Caco-2 (cell line): ENCODE results near the gene SNCB. TPM values are rescaled to one million over a fixed set of nuclear protein-coding genes. Genes with fewer than 3 reads are reported as not detected.

ENCODE experiments used
- BruUV-seq: library from RNA; stranded (reverse); fragments of 400-500 nt; replicated peaks from 2 replicates; lab custom pipeline; 2021; lab: Mats Ljungman, UMichigan
- CTCF ChIA-PET: fragments of 300-600 bp; sonication (Branson Sonifier 250); formaldehyde crosslinking; loops from one replicate; lab custom pipeline; 2022; ENCODE audit warnings: antibody characterized with exemption; lab: Charles Lee
- POLR2A ChIA-PET: fragments of 300-600 bp; sonication (Branson Sonifier 250); formaldehyde crosslinking; loops from one replicate; lab custom pipeline; 2022; ENCODE audit warnings: antibody characterized with exemption; lab: Charles Lee
- DNase-seq, 2 experiments: peaks; one replicate each; pipeline versions ENCODE4 v3.0.0 to v3.0.0-alpha.2; 2020 to 2022
- H3K27me3 ChIP-seq: replicated peaks from 2 replicates; pipeline ENCODE4 v1.6.0; 2011; ENCODE audit warnings: low read length; ENCODE audit not compliant: control insufficient read depth, insufficient read depth
- H3K36me3 ChIP-seq: 2 replicates; pipeline ENCODE4 v1.5.1; 2011; ENCODE audit warnings: low read length; ENCODE audit not compliant: control insufficient read depth, insufficient read depth
- H3K4me1 ChIP-seq: fragments of 250-450 bp; sonication (Bioruptor Pico); 2 replicates; pipeline ENCODE4 v1.5.1; 2020; ENCODE audit warnings: mild to moderate bottlenecking
- H3K4me3 ChIP-seq: 2 replicates; pipeline ENCODE4 v1.5.1; 2011; ENCODE audit warnings: low read depth, mild to moderate bottlenecking, control low read depth, low read length
- H3K9me3 ChIP-seq: fragments of 250-450 bp; sonication (Bioruptor Pico); 2 replicates; pipeline ENCODE4 v1.5.1; 2020; ENCODE audit warnings: mild to moderate bottlenecking, moderate library complexity
- H3K27ac Mint-ChIP-seq: one replicate; pipeline ENCODE4 v1.8.0; 2022; ENCODE audit warnings: mixed read lengths; ENCODE audit not compliant: unreplicated experiment
- H3K27me3 Mint-ChIP-seq: one replicate; pipeline ENCODE4 v1.8.0; 2022; ENCODE audit warnings: mixed read lengths; ENCODE audit not compliant: insufficient read depth, unreplicated experiment
- H3K36me3 Mint-ChIP-seq: one replicate; pipeline ENCODE4 v1.8.0; 2022; ENCODE audit warnings: mild to moderate bottlenecking, mixed read lengths; ENCODE audit not compliant: insufficient read depth, unreplicated experiment
- H3K4me1 Mint-ChIP-seq: one replicate; pipeline ENCODE4 v1.8.0; 2022; ENCODE audit warnings: low read depth, mixed read lengths; ENCODE audit not compliant: unreplicated experiment
- H3K4me3 Mint-ChIP-seq: one replicate; pipeline ENCODE4 v1.8.0; 2022; ENCODE audit warnings: mild to moderate bottlenecking, moderate library complexity, mixed read lengths; ENCODE audit not compliant: unreplicated experiment
- H3K9me3 Mint-ChIP-seq: one replicate; pipeline ENCODE4 v1.8.0; 2022; ENCODE audit warnings: mixed read lengths; ENCODE audit not compliant: unreplicated experiment
- CTCF ChIP-seq, 2 experiments: fragments of 200-600 bp in 1 of 2; IDR thresholded peaks; 1 replicate in 1 of 2; 2 replicates in 1 of 2; pipeline versions ENCODE4 v1.5.1 to v1.8.0; 2011 to 2022; ENCODE audit warnings: antibody characterized with exemption in 1 of 2, control low read depth in 1 of 2, inconsistent platforms in 1 of 2, low read depth in 1 of 2, low read length in 1 of 2, mild to moderate bottlenecking in 1 of 2, moderate library complexity in 1 of 2; ENCODE audit not compliant: insufficient read depth in 1 of 2, severe bottlenecking in 1 of 2, unreplicated experiment in 1 of 2
- intact Hi-C: fragments of 100-400 bp; cut with micrococcal nuclease; formaldehyde crosslinking; loops from one replicate; pipeline ENCODE4 v1.10.0; 2022; ENCODE audit not compliant: unreplicated experiment
- total RNA-seq: library from RNA; stranded (reverse); gene quantifications from 2 replicates; pipeline ENCODE4 v1.2.3, GENCODE V29; 2022

SNCB gene
- total RNA-seq, 1 experiment from 2014 or later = not detected

GRCh38 chr5:176656467-176656990, 26.2 kb upstream of the SNCB start:
- Mint-ChIP-seq H3K36me3 (no peaks in the 10 kb centered on the region), H3K4me3 (no peak overlapping the region), H3K9me3 (no peaks in the 10 kb centered on the region), H3K27ac (no peak overlapping the region), H3K4me1 (no peaks in the 10 kb centered on the region), H3K27me3 (no peaks in the 10 kb centered on the region)
- POLR2A ChIA-PET = interaction anchor here (0.6 kb wide), 1 partner anchor 9 kb away, joined by 3 read pairs; the partner anchor contains the start of gene TSPAN17
- CTCF ChIA-PET = interaction anchor here (0.8 to 1.6 kb wide), 2 partner anchors 13 to 21 kb away, joined by 3 to 7 read pairs; no protein-coding TSS in a partner anchor
- no peak for TF ChIP-seq CTCF (IDR thresholded peaks at IDR 0.05; ENCODE audit: insufficient read depth in 1 of 2, low read depth in 1 of 2, low read length in 1 of 2, severe bottlenecking in 1 of 2, unreplicated experiment in 1 of 2)
- no peaks in the 10 kb centered on the region for H3K27me3 ChIP-seq
- no peaks in the 10 kb centered on the region; the same call in 1 of the 2 replicates for H3K36me3 ChIP-seq
- no TSS peak for BruUV-seq
- no peak for DNase-seq
- H3K4me3 ChIP-seq = no peak overlapping the region
- no peaks in the 10 kb centered on the region for H3K4me1 ChIP-seq
- H3K9me3 ChIP-seq = no peaks in the 10 kb centered on the region
- intact Hi-C loops = no loop called here

GRCh38 chr5:176654856-176655255, 24.5 kb upstream of the SNCB start:
- BruUV-seq = no TSS peak
- intact Hi-C loops = no loop called here
- no peaks in the 10 kb centered on the region for H3K4me1 Mint-ChIP-seq
- no peaks in the 10 kb centered on the region for H3K36me3 Mint-ChIP-seq
- H3K4me3 Mint-ChIP-seq = no peak overlapping the region
- no peak for TF ChIP-seq CTCF (IDR thresholded peaks at IDR 0.05; ENCODE audit: insufficient read depth in 1 of 2, low read depth in 1 of 2, low read length in 1 of 2, severe bottlenecking in 1 of 2, unreplicated experiment in 1 of 2)
- no peaks in the 10 kb centered on the region for H3K9me3 Mint-ChIP-seq
- no peak overlapping the region for H3K27ac Mint-ChIP-seq
- no peaks in the 10 kb centered on the region for H3K27me3 ChIP-seq
- H3K4me1 ChIP-seq = no peaks in the 10 kb centered on the region
- H3K4me3 ChIP-seq = no peak overlapping the region
- no peaks in the 10 kb centered on the region for H3K9me3 ChIP-seq
- CTCF ChIA-PET = interaction anchor here (0.6 to 0.8 kb wide), 2 partner anchors 8 to 1073 kb away, joined by 3 to 9 read pairs; partner anchors contain the start of gene TSPAN17
- no peaks in the 10 kb centered on the region; the same call in 1 of the 2 replicates for H3K36me3 ChIP-seq
- no peaks in the 10 kb centered on the region for H3K27me3 Mint-ChIP-seq
- POLR2A ChIA-PET = no interaction called here
- DNase-seq = no peak

GRCh38 chr5:176653401-176654385, 23.4 kb upstream of the SNCB start:
- Mint-ChIP-seq H3K27me3 (no peaks in the 10 kb centered on the region), H3K27ac (no peak overlapping the region), H3K4me1 (no peaks in the 10 kb centered on the region), H3K9me3 (no peaks in the 10 kb centered on the region), H3K4me3 (no peak overlapping the region), H3K36me3 (no peaks in the 10 kb centered on the region)
- POLR2A ChIA-PET = no interaction called here
- Histone ChIP-seq H3K4me3 (no peak overlapping the region), H3K36me3 (no peaks in the 10 kb centered on the region; the same call in 1 of the 2 replicates), H3K9me3 (no peaks in the 10 kb centered on the region), H3K27me3 (no peaks in the 10 kb centered on the region), H3K4me1 (no peaks in the 10 kb centered on the region)
- BruUV-seq = no TSS peak
- CTCF ChIA-PET = no interaction called here
- DNase-seq = no peak
- no peak for TF ChIP-seq CTCF (IDR thresholded peaks at IDR 0.05; ENCODE audit: insufficient read depth in 1 of 2, low read depth in 1 of 2, low read length in 1 of 2, severe bottlenecking in 1 of 2, unreplicated experiment in 1 of 2)
- intact Hi-C loops = no loop called here
